SK-N-SH (cell line): ENCODE data around the gene TTLL6. TPM values are rescaled to one million over a fixed set of nuclear protein-coding genes. Genes with fewer than 3 reads are reported as not detected.

Experiments used
- CTCF ChIA-PET: fragments of 300-600, 350-600 bp; formaldehyde crosslinking; extraction: SDS; loops from one replicate; lab custom pipeline; 2021; lab: Yijun Ruan, JAX
- POLR2A ChIA-PET: fragments of 350-600 bp; sonication (Branson Sonifier 250); formaldehyde crosslinking; extraction: SDS; loops from one replicate; lab custom pipeline; 2020; ENCODE audit warnings: antibody characterized with exemption, inconsistent platforms; lab: Yijun Ruan, JAX
- DNase-seq: peaks from one replicate; pipeline ENCODE4 v3.0.0; 2012
- H2AFZ ChIP-seq: fragments of 200-600 bp; sonication (generic); 2 replicates; pipeline ENCODE4 v1.8.1; 2016; ENCODE audit warnings: antibody characterized with exemption, mild to moderate bottlenecking, low read depth
- H3F3A ChIP-seq: fragments of 200-600 bp; sonication (generic); replicated peaks from 2 replicates; pipeline ENCODE3; 2016; ENCODE audit warnings: antibody characterized with exemption, mild to moderate bottlenecking; ENCODE audit not compliant: insufficient read depth
- H3K27ac ChIP-seq, 2 experiments: fragments of 200-500 bp in 1 of 2; fragments of 200-600 bp in 1 of 2; sonication (Bioruptor generic) in 1 of 2; sonication (generic), shearing (Covaris generic) in 1 of 2; 2 replicates each; pipeline versions ENCODE4 v1.5.1 to v1.6.1; 2014 to 2016; ENCODE audit warnings: low read depth in 2 of 2, inconsistent platforms in 1 of 2, low read length in 1 of 2, mild to moderate bottlenecking in 1 of 2, mixed read lengths in 1 of 2
- H3K27me3 ChIP-seq: fragments of 200-600 bp; sonication (generic), shearing (Covaris generic); 2 replicates; pipeline ENCODE4 v1.6.1; 2016; ENCODE audit warnings: mixed run types; ENCODE audit not compliant: insufficient read depth
- H3K36me3 ChIP-seq, 2 experiments: fragments of 200-500 bp in 1 of 2; fragments of 200-600 bp in 1 of 2; sonication (Bioruptor generic) in 1 of 2; sonication (generic) in 1 of 2; replicated peaks in 1 of 2; 2 replicates each; pipeline versions ENCODE3 to v1.5.1; 2014 to 2016; ENCODE audit warnings: low read length in 1 of 2, mild to moderate bottlenecking in 1 of 2; ENCODE audit not compliant: insufficient read depth in 2 of 2, control insufficient read depth in 1 of 2
- H3K4me1 ChIP-seq, 2 experiments: fragments of 200-500 bp in 1 of 2; fragments of 200-600 bp in 1 of 2; sonication (Bioruptor generic) in 1 of 2; sonication (generic), shearing (Covaris generic) in 1 of 2; 2 replicates each; pipeline versions ENCODE4 v1.5.1 to v1.6.1; 2014 to 2016; ENCODE audit warnings: low read depth in 1 of 2, low read length in 1 of 2, mixed run types in 1 of 2; ENCODE audit not compliant: insufficient read depth in 2 of 2, control insufficient read depth in 1 of 2
- H3K4me2 ChIP-seq: fragments of 200-600 bp; sonication (generic), shearing (Covaris generic); 2 replicates; pipeline ENCODE4 v1.6.1; 2017; ENCODE audit warnings: mixed run types
- H3K4me3 ChIP-seq, 2 experiments: fragments of 200-500 bp in 1 of 2; fragments of 200-600 bp in 1 of 2; sonication (Bioruptor generic) in 1 of 2; sonication (generic), shearing (Covaris generic) in 1 of 2; 2 replicates each; pipeline versions ENCODE4 v1.5.1 to v1.8.1; 2014 to 2016; ENCODE audit warnings: low read depth in 2 of 2, inconsistent platforms in 1 of 2, low read length in 1 of 2, mild to moderate bottlenecking in 1 of 2, mixed read lengths in 1 of 2, moderate library complexity in 1 of 2
- H3K79me2 ChIP-seq: fragments of 200-600 bp; sonication (generic); 2 replicates; pipeline ENCODE4 v1.8.1; 2017; ENCODE audit warnings: mild to moderate bottlenecking; ENCODE audit not compliant: insufficient read depth
- H3K9ac ChIP-seq: fragments of 200-600 bp; sonication (generic); 2 replicates; pipeline ENCODE4 v1.6.1; 2017; ENCODE audit warnings: mixed run types
- H3K9me2 ChIP-seq: fragments of 200-600 bp; sonication (generic); 2 replicates; pipeline ENCODE4 v1.6.1; 2017; ENCODE audit warnings: mixed run types
- H3K9me3 ChIP-seq: fragments of 200-600 bp; sonication (generic); 2 replicates; pipeline ENCODE4 v1.6.1; 2017; ENCODE audit warnings: mixed run types, mild to moderate bottlenecking, moderate library complexity
- H4K20me1 ChIP-seq: fragments of 200-600 bp; sonication (generic); 2 replicates; pipeline ENCODE4 v1.6.1; 2017; ENCODE audit warnings: mild to moderate bottlenecking, mixed run types; ENCODE audit not compliant: insufficient read depth
- EP300 ChIP-seq, 2 experiments: IDR thresholded peaks; 2 replicates each; pipeline versions ENCODE4 v1.4.0 to v1.6.1; 2012; ENCODE audit warnings: borderline replicate concordance in 1 of 2, low read depth in 1 of 2, low read length in 1 of 2
- EZH2phosphoT487 ChIP-seq: fragments of 200-600 bp; sonication (generic); IDR thresholded peaks from 2 replicates; pipeline ENCODE4 v1.6.1; 2017; ENCODE audit warnings: low read depth, mixed run types, mild to moderate bottlenecking, antibody characterized with exemption, moderate library complexity, borderline replicate concordance
- FOXJ3 ChIP-seq: sonication (generic); formaldehyde crosslinking; IDR thresholded peaks from 2 replicates; pipeline ENCODE4 v1.5.1; 2020; ENCODE audit warnings: mild to moderate bottlenecking, missing genetic modification reagents
- FOXM1 ChIP-seq: IDR thresholded peaks from 2 replicates; pipeline ENCODE4 v1.4.0; 2012; ENCODE audit warnings: low read depth, mild to moderate bottlenecking
- GATA2 ChIP-seq: sonication (generic); formaldehyde crosslinking; IDR thresholded peaks from 2 replicates; pipeline ENCODE4 v1.5.0; 2020; ENCODE audit warnings: mild to moderate bottlenecking, missing genetic modification reagents
- JUND ChIP-seq: IDR thresholded peaks from 2 replicates; pipeline ENCODE4 v1.4.0; 2012
- NFIC ChIP-seq: IDR thresholded peaks from 2 replicates; pipeline ENCODE4 v1.4.0; 2012; ENCODE audit warnings: borderline replicate concordance
- RCOR1 ChIP-seq: fragments of 150-350 bp; IDR thresholded peaks from 2 replicates; pipeline ENCODE4 v1.6.1; 2017; ENCODE audit warnings: antibody characterized with exemption, low read length
- RXRA ChIP-seq: IDR thresholded peaks from 2 replicates; pipeline ENCODE4 v1.4.0; 2012; ENCODE audit warnings: low read depth, mild to moderate bottlenecking, borderline replicate concordance
- TAF1 ChIP-seq: IDR thresholded peaks from 2 replicates; pipeline ENCODE4 v1.6.1; 2012; ENCODE audit warnings: low read depth, mild to moderate bottlenecking, low read length, moderate library complexity, borderline replicate concordance
- TEAD4 ChIP-seq: IDR thresholded peaks from 2 replicates; pipeline ENCODE4 v1.4.0; 2012; ENCODE audit warnings: mild to moderate bottlenecking, borderline replicate concordance; ENCODE audit not compliant: insufficient read depth
- YY1 ChIP-seq: IDR thresholded peaks from 2 replicates; pipeline ENCODE4 v1.4.0; 2012; ENCODE audit warnings: low read depth, mild to moderate bottlenecking
- WGBS: methylation state at CpG from one replicate; pipeline ENCODE4 v1.1.6; 2017; ENCODE audit warnings: low lambda C conversion rate; 5-methylcytosine and 5-hydroxymethylcytosine counted together
- polyA plus RNA-seq, 3 experiments: library from polyadenylated mRNA; depleted of rRNA; stranded (reverse); fragments of >200 nt; gene quantifications; 2 replicates each; pipeline ENCODE4 v1.2.3, GENCODE V29; 2012
- TF ChIP-seq, protein P1 (sequence below): fragments of 200-600 bp; sonication (generic); IDR thresholded peaks from 2 replicates; pipeline ENCODE4 v1.6.1; 2017; ENCODE audit warnings: antibody characterized with exemption, mild to moderate bottlenecking, moderate library complexity
- TF ChIP-seq, protein P2 (sequence below): IDR thresholded peaks from 2 replicates; pipeline ENCODE4 v1.4.0; 2012; ENCODE audit warnings: low read depth
- TF ChIP-seq, protein P3 (sequence below): IDR thresholded peaks from 2 replicates; pipeline ENCODE4 v1.4.0; 2012; ENCODE audit warnings: low read depth, borderline replicate concordance

The TTLL6 gene
- polyA plus RNA-seq, 1 of the 3 experiments (the other 2 are of a cell fraction) = 3.1 TPM

DNA sequence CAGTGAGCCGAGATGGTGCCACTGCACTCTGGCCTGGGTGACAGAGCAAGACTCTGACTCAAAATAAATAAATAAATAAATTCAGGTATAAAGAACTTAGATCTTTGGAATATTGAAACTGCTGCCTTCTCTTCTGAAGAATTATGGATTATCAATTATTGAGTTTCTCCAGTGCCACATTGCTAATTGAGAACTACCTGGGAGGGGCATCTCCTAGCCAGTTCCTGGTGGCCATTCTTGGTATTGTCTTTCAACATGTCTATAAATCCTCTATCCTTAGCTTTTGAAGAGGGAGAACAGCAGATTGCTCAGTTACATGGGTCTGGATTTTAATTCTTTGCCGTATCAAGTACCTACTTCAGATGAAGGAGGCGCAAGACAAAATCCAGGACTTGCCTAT is 43.0 kb upstream of the TTLL6 start:
- Histone ChIP-seq H3K36me3 (peaks cover 52 to 54% of the 10 kb centered on the region in 2 experiments), H3K4me1 (no peaks in the 10 kb centered on the region)
- POLR2A ChIA-PET = no interaction called here

DNA sequence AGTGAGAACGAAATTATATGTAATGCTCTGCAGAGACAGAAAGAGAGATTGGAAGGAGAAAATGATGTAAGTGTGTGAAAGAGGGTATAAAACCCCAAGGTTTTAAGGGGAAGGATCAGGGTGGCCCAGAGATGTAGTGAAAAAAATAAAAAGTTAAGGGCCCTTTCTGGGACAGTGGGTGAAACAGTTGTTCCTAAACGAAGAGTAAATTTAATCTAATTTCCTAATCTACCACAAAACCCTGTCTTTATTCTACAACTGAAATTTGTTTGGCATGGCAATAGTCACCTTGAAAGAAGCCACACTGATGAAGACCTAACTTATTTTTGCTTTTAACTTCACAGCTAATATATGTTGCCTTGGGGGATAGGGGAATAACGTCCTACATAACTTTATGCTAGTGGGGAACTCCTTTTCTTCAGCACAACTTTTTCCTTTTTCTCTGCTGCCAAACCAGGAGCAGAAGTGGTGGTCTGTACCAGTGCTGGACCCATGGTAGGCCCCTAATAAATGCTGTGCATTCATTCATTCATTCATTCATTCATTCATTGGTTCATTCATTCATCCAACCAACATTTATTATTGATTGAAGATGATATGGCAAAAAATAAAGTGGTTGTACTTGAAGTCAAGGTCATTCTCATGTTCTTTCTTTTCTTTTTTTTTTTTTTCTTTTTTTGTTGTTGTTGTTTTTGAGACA is 39.2 kb upstream of the TTLL6 start:
- DNase-seq = no peak
- H3K4me3 ChIP-seq = no peak overlapping the region
- CTCF ChIA-PET = interaction anchor here (1.4 to 1.6 kb wide), 2 partner anchors 23 to 41 kb away, joined by 3 to 5 read pairs; no protein-coding TSS in a partner anchor
- WGBS = 86% methylated on average over 3 of the region's 3 CpGs
- H3K36me3 ChIP-seq = peaks cover 52 to 74% of the 10 kb centered on the region in 2 experiments
- no peaks in the 10 kb centered on the region for H3K9me3 ChIP-seq
- peaks cover 10% of the 10 kb centered on the region for H3F3A ChIP-seq
- no peaks in the 10 kb centered on the region for H3K27me3 ChIP-seq
- H3K27ac ChIP-seq = no peak overlapping the region
- no peak overlapping the region for H2AFZ ChIP-seq
- POLR2A ChIA-PET = no interaction called here
- no peak overlapping the region for H3K4me2 ChIP-seq
- no peak overlapping the region for H3K9ac ChIP-seq
- no peaks in the 10 kb centered on the region for H3K79me2 ChIP-seq
- no peaks in the 10 kb centered on the region for H3K4me1 ChIP-seq
- no peaks in the 10 kb centered on the region for H3K9me2 ChIP-seq
- no peaks in the 10 kb centered on the region for H4K20me1 ChIP-seq
- no peak for TF ChIP-seq NFIC
- no peak for TF ChIP-seq TEAD4
- no peak for TF ChIP-seq FOXJ3
- no peak for TF ChIP-seq YY1
- no peak for TF ChIP-seq JUND

More for the DNA sequence above, 43.0 kb upstream of the TTLL6 start:
- Histone ChIP-seq H3K4me3 (no peak overlapping the region), H3K27ac (no peak overlapping the region), H3K9me3 (no peaks in the 10 kb centered on the region), H3F3A (peaks cover 4% of the 10 kb centered on the region)
- TF ChIP-seq, protein P1, sequence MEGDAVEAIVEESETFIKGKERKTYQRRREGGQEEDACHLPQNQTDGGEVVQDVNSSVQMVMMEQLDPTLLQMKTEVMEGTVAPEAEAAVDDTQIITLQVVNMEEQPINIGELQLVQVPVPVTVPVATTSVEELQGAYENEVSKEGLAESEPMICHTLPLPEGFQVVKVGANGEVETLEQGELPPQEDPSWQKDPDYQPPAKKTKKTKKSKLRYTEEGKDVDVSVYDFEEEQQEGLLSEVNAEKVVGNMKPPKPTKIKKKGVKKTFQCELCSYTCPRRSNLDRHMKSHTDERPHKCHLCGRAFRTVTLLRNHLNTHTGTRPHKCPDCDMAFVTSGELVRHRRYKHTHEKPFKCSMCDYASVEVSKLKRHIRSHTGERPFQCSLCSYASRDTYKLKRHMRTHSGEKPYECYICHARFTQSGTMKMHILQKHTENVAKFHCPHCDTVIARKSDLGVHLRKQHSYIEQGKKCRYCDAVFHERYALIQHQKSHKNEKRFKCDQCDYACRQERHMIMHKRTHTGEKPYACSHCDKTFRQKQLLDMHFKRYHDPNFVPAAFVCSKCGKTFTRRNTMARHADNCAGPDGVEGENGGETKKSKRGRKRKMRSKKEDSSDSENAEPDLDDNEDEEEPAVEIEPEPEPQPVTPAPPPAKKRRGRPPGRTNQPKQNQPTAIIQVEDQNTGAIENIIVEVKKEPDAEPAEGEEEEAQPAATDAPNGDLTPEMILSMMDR = peak; percentile 46
- TF ChIP-seq FOXM1 = no peak
- TF ChIP-seq, all 33 proteins: peak for 1
- Histone ChIP-seq H3K79me2 (no peaks in the 10 kb centered on the region), H4K20me1 (no peaks in the 10 kb centered on the region), H3K27me3 (no peaks in the 10 kb centered on the region), H3K4me2 (no peak overlapping the region), H3K9ac (no peak overlapping the region), H3K9me2 (no peaks in the 10 kb centered on the region), H2AFZ (no peak overlapping the region)
- DNase-seq = no peak
- CTCF ChIA-PET = interaction anchor here (0.8 to 32.7 kb wide), 9 partner anchors 9 to 136 kb away, joined by 3 to 1196 read pairs (median 4); partner anchors contain the start of gene TTLL6
- 97% methylated on average over 3 of the region's 3 CpGs for WGBS

DNA sequence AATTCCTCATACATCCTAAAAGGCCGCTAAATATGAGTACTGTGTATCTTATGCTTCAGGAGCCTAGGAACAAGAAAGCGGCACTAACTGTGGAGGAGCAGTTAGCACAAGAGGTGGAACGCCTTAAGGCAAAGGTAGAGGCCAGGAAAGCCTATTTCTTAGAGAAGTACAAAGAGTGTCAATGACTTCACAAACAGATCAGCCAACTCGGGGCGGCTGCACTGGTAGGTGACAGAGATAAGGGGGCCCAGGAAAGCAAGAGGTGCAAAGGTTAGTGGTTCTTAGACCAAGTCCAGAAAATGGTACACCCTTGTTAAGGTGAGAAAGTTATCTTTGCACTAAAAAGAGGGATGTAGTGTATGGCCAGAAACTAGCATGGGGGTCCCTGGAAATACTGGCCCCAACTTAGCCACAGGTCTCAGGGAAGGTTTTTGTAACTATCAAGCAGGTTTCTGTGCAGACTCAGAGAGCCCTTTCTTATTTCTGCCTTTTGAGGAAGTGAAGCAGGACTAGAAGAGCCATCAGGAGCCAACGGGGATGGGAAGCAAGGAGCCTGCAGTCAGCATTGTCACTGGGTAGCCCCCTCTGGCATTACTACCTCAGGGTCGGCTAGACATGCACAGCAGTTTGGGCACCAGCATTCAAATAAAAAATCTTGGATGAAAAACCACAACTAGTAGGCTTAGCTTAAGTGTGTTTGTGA is 37.9 kb upstream of the TTLL6 start:
- peaks cover 47 to 71% of the 10 kb centered on the region in 2 experiments for H3K36me3 ChIP-seq
- H3K9me2 ChIP-seq = no peaks in the 10 kb centered on the region
- H3F3A ChIP-seq = peaks cover 11% of the 10 kb centered on the region
- no peak overlapping the region for H3K9ac ChIP-seq
- TF ChIP-seq GATA2 = no peak
- TF ChIP-seq, protein P2, sequence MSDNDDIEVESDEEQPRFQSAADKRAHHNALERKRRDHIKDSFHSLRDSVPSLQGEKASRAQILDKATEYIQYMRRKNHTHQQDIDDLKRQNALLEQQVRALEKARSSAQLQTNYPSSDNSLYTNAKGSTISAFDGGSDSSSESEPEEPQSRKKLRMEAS = no peak
- no peak for TF ChIP-seq RCOR1
- no peak for TF ChIP-seq EZH2phosphoT487
- no peak for TF ChIP-seq FOXM1
- TF ChIP-seq EP300 (IDR thresholded peaks at IDR 0.05; ENCODE audit: borderline replicate concordance in 1 of 2, low read depth in 1 of 2, low read length in 1 of 2) = no peak
- TF ChIP-seq RXRA = no peak
- TF ChIP-seq, protein P3, sequence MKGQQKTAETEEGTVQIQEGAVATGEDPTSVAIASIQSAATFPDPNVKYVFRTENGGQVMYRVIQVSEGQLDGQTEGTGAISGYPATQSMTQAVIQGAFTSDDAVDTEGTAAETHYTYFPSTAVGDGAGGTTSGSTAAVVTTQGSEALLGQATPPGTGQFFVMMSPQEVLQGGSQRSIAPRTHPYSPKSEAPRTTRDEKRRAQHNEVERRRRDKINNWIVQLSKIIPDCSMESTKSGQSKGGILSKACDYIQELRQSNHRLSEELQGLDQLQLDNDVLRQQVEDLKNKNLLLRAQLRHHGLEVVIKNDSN = no peak
- TF ChIP-seq JUND = no peak
- TF ChIP-seq TAF1 = no peak
- 96% methylated on average over 7 of the region's 7 CpGs for WGBS
- no peak overlapping the region for H2AFZ ChIP-seq
- H3K27ac ChIP-seq = no peak overlapping the region
- no peaks in the 10 kb centered on the region for H3K9me3 ChIP-seq
- POLR2A ChIA-PET = no interaction called here
- H3K79me2 ChIP-seq = no peaks in the 10 kb centered on the region
- no peak overlapping the region for H3K4me2 ChIP-seq
- CTCF ChIA-PET = interaction anchor here (1.0 to 2.4 kb wide), 5 partner anchors 12 to 176 kb away, joined by 3 to 11 read pairs (median 6); no protein-coding TSS in a partner anchor
- H3K27me3 ChIP-seq = no peaks in the 10 kb centered on the region
- DNase-seq = no peak
- no peaks in the 10 kb centered on the region for H4K20me1 ChIP-seq
- H3K4me3 ChIP-seq = no peak overlapping the region
- no peaks in the 10 kb centered on the region for H3K4me1 ChIP-seq
